Skeletal muscle satellite cell (primary cell): ENCODE measurements around the gene TBC1D2.
"Not testable (repeated sequence)": the region's sequence is repeated elsewhere in the genome, so short reads cannot be mapped to it uniquely, and the experiment has no call there.

Source experiments
- H3K27me3 ChIP-seq: 2 replicates; pipeline ENCODE4 v1.7.0; 2013; ENCODE audit warnings: low read length; ENCODE audit not compliant: control insufficient read depth, insufficient read depth
- H3K36me3 ChIP-seq: 2 replicates; pipeline ENCODE4 v1.7.0; 2013; ENCODE audit warnings: mild to moderate bottlenecking, control low read depth, low read length; ENCODE audit not compliant: insufficient read depth
- H3K4me1 ChIP-seq: 2 replicates; pipeline ENCODE4 v1.7.0; 2013; ENCODE audit warnings: low read length; ENCODE audit not compliant: control insufficient read depth, insufficient read depth
- H3K4me2 ChIP-seq: 2 replicates; pipeline ENCODE4 v1.7.0; 2013; ENCODE audit warnings: mild to moderate bottlenecking, low read length
- H3K4me3 ChIP-seq: 2 replicates; pipeline ENCODE4 v1.7.0; 2013; ENCODE audit warnings: low read length
- H3K9ac ChIP-seq: 2 replicates; pipeline ENCODE4 v1.7.0; 2013; ENCODE audit warnings: mild to moderate bottlenecking, low read depth, low read length, moderate library complexity
- H3K9me3 ChIP-seq: replicated peaks from 2 replicates; pipeline ENCODE4 v1.7.0; 2013; ENCODE audit warnings: mild to moderate bottlenecking, control low read depth, low read length

The TBC1D2 gene

GRCh38 chr9:98184326-98184725 is 71.1 kb downstream of the TBC1D2 start:
- Histone ChIP-seq H3K4me2 (no peak overlapping the region), H3K27me3 (no peaks in the 10 kb centered on the region), H3K9me3 (no peaks in the 10 kb centered on the region), H3K4me1 (no peaks in the 10 kb centered on the region), H3K9ac (no peak overlapping the region), H3K36me3 (no peaks in the 10 kb centered on the region), H3K4me3 (no peak overlapping the region)

DNA sequence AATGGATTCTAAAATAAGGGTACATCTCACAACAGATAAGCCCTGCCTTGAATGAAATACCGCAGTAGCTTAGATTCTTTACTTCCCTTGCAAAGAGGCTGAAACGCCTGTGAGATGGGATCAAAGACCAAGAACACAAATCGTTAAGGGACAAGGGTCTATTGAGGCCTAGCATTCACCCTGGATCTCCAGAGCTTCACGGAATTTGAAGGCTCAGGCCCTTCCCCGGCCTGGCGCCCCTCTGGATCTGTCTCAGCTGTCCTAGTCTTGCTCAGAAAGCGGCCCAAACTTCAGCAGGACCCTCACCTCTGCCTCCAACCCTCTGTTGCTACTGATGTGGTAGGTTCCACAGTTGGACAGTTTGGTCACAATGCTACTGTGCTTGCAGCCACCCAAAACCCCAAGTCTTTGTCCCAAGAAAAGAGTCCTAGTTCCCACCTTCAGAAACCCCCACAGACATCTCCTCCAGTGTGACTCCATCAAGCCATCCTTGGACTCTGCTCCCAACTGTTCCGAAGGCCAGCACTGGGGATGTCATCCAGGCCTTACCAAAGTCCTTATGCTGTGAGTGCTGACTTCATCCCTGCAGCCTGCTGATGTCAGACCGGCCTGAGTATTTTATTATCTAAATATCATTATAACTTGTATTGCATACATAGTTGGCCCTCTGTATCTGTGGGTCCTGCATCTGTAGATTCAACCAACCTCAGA is 72.4 kb downstream of the TBC1D2 start:
- no peaks in the 10 kb centered on the region for H3K4me1 ChIP-seq
- H3K4me2 ChIP-seq: no peak overlapping the region
- no peak overlapping the region for H3K9ac ChIP-seq
- H3K9me3 ChIP-seq: no peaks in the 10 kb centered on the region
- H3K36me3 ChIP-seq: no peaks in the 10 kb centered on the region
- H3K4me3 ChIP-seq: no peak overlapping the region
- no peaks in the 10 kb centered on the region for H3K27me3 ChIP-seq

DNA sequence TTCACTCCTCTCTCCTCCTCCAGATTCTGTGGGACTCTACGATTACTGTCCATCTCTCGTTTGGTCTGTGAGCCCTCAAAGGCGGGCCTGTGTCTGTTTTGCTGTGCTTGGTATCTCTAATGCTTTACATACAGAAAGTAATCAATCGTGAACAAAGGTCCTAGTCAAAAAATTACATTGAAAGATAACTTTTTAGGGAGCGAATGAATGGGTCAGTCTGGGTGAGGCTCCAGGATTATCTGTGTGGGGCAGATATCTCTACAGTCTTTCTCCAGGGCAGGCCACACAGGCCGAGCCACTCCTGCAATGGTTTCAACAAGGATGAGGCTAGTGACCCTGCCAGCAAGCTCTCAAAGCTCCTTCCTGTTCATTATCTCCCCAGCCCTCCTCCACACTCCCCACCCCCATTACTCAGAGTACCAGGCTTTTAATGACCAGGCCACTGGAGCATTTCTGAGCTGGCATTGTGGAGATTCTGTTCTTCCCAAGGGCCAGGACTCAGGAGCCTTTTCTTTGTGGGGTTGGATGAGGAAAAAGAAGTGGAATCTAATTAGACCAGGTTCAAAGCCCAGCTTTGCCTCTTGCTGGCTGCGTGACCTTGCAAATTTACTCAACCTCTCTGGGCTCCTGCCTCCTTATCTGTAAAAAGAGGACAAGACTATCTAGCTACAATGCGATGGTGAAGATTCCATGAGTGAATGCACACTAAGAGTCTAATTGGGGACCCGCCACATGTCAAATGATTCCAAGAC is 73.2 kb downstream of the TBC1D2 start:
- H3K4me2 ChIP-seq: no peak overlapping the region
- no peaks in the 10 kb centered on the region for H3K9me3 ChIP-seq
- H3K4me1 ChIP-seq: no peaks in the 10 kb centered on the region
- no peak overlapping the region for H3K9ac ChIP-seq
- H3K4me3 ChIP-seq: no peak overlapping the region
- no peaks in the 10 kb centered on the region for H3K27me3 ChIP-seq
- no peaks in the 10 kb centered on the region for H3K36me3 ChIP-seq

DNA sequence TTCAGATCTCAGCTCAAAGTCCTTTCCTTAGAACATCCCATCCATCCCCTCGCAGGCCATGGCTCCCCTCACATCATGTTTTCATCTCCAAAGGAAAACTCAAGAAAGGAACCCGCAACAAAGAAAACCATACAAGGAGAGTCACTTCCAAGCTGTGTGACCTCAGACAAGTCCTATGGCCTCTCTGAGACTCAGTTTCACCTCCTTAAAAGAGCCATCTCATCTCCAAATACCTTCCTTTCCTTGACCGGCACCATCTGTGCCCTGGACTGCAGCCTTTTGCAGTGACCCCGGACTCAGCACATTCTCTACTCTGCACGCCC is 73.7 kb downstream of the TBC1D2 start:
- no peak overlapping the region for H3K4me2 ChIP-seq
- peaks cover 3% of the 10 kb centered on the region for H3K27me3 ChIP-seq
- no peaks in the 10 kb centered on the region for H3K9me3 ChIP-seq
- H3K4me3 ChIP-seq: no peak overlapping the region
- no peaks in the 10 kb centered on the region for H3K4me1 ChIP-seq
- H3K36me3 ChIP-seq: no peaks in the 10 kb centered on the region
- H3K9ac ChIP-seq: no peak overlapping the region

GRCh38 chr9:98180996-98181395 is 74.5 kb downstream of the TBC1D2 start:
- Histone ChIP-seq H3K36me3 (no peaks in the 10 kb centered on the region), H3K27me3 (peaks cover 7% of the 10 kb centered on the region), H3K4me2 (no peak overlapping the region), H3K9ac (no peak overlapping the region), H3K9me3 (no peaks in the 10 kb centered on the region), H3K4me3 (no peak overlapping the region), H3K4me1 (no peaks in the 10 kb centered on the region)

- Histone ChIP-seq H3K36me3 (no peaks in the 10 kb centered on the region), H3K4me1 (no peaks in the 10 kb centered on the region), H3K4me2 (no peak overlapping the region), H3K9me3 (no peaks in the 10 kb centered on the region), H3K27me3 (peaks cover 7% of the 10 kb centered on the region), H3K4me3 (no peak overlapping the region), H3K9ac (no peak overlapping the region)
These were observed 76.3 kb downstream of the TBC1D2 start for GRCh38 chr9:98178874-98179850.

- no peak overlapping the region for H3K9ac ChIP-seq
- H3K4me1 ChIP-seq: peaks cover 4% of the 10 kb centered on the region
- H3K36me3 ChIP-seq: no peaks in the 10 kb centered on the region
- no peak overlapping the region for H3K4me3 ChIP-seq
- H3K4me2 ChIP-seq: no peak overlapping the region
- peaks cover 8% of the 10 kb centered on the region for H3K27me3 ChIP-seq
- no peaks in the 10 kb centered on the region for H3K9me3 ChIP-seq
These were observed 78.8 kb downstream of the TBC1D2 start for GRCh38 chr9:98176391-98177259.

- Histone ChIP-seq H3K36me3 (no peaks in the 10 kb centered on the region), H3K4me2 (no peak overlapping the region), H3K4me1 (peaks cover 4% of the 10 kb centered on the region), H3K9ac (no peak overlapping the region), H3K27me3 (peaks cover 10% of the 10 kb centered on the region), H3K4me3 (no peak overlapping the region), H3K9me3 (no peaks in the 10 kb centered on the region)
These were observed 79.7 kb downstream of the TBC1D2 start for GRCh38 chr9:98175762-98176161.

DNA sequence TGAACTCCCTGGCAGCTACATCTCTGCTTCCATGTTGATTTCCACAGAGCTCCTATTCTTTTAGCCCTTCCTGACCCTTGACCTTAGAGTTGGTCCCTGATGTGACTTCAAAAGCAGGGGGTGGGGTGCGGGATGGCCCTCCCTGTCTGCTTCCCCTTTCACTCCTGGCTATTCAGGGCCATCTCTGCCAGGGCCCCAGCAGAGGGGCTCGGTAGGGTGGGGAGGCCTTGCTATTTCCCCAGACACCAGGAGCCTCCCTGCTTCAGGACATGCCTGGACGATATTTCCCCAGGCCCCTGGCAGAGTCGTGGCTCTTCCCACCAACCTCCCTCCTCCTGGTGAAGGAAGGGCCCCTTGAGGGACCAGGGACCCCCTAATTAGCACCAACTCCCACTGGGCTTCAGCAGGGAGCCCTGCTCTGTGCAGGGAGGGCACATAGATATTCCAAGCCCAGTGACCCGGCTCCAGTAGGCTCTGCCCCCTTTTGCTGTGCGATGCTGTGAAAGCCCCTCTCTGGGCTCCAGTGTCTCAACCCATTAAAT is 80.3 kb downstream of the TBC1D2 start:
- H3K9ac ChIP-seq: no peak overlapping the region
- H3K27me3 ChIP-seq: peaks cover 10% of the 10 kb centered on the region
- H3K4me1 ChIP-seq: peaks cover 4% of the 10 kb centered on the region
- no peak overlapping the region for H3K4me2 ChIP-seq
- no peak overlapping the region for H3K4me3 ChIP-seq
- H3K9me3 ChIP-seq: no peaks in the 10 kb centered on the region
- H3K36me3 ChIP-seq: no peaks in the 10 kb centered on the region

DNA sequence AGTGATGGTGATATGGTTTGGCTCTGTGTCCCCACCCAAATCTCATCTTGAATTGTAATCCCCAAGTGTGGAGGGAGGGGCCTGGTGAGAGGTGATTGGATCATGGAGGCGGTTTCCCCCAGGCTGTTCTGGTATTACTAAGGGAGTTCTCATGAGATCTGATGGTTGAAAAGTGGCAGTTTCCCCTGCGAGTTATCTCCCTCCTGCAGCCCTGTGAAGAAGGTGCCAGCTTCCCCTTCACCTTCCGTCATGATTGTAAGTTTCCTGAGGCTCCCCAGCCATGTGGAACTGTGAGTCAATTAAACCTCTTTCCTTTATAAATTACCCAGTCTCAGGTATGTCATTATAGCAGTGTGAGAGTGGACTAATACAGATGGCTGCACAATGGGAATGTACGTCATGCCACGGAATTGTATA is 80.9 kb downstream of the TBC1D2 start:
- not testable (repeated sequence) for H3K36me3 ChIP-seq, H3K4me1 ChIP-seq, H3K9me3 ChIP-seq, H3K9ac ChIP-seq, H3K4me3 ChIP-seq, H3K4me2 ChIP-seq
- H3K27me3 ChIP-seq: peaks cover 10% of the 10 kb centered on the region
